Measurements from ENCODE around the gene TLCD2.
"Not testable (repeated sequence)": the region's sequence is repeated elsewhere in the genome, so short reads cannot be mapped to it uniquely, and the experiment has no call there.

TLCD2 gene

DNA sequence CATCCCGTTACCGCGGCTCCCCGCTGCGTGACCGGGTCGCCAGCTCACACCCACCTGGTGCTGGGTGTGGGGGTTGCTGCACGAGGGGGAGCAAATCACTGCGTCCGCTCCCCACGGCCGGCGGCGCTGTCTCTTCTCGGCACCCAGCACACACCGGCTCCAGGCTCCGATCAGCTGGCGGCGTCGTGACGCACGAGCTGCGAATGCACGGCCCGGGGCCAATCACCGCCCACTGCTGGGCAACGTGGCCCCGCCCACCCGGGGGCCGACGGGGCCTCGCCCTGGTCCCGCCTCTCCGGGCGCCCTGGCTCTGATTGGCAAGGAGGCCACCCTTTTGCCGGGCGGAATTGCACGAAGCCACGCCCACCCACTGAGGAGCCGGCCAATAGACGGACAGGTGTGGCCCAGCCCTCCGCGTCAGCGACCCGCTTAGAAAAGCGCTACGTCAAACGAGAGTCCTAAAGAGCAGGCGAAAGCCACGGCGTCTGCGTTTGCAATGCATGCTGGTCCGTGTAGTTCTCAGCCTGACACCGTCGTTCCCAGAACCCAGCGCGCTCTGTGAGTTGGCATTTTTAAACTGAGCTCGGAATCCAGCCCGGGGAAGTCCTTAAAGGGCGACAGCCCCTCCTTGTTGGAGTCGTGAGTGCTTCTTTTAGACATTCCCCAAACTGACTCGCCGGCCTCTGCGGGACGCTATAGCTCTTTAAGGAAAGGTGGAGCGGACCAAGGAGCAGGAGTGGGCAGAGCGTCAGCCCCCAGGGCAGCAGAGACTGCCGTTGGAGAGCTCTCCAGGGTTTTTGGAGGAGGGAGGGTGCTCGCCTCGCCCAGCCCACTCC is 6.1 kb upstream of the TLCD2 start:
- peak; percentile 99 to 100 for DNase-seq

GRCh38 chr17:1715803-1716075 is 5.6 kb upstream of the TLCD2 start:
- no peak for DNase-seq

- DNase-seq = peak in 1 of 2 donors; percentile 18
These were observed 5.0 kb upstream of the TLCD2 start for GRCh38 chr17:1714980-1715802.

DNA sequence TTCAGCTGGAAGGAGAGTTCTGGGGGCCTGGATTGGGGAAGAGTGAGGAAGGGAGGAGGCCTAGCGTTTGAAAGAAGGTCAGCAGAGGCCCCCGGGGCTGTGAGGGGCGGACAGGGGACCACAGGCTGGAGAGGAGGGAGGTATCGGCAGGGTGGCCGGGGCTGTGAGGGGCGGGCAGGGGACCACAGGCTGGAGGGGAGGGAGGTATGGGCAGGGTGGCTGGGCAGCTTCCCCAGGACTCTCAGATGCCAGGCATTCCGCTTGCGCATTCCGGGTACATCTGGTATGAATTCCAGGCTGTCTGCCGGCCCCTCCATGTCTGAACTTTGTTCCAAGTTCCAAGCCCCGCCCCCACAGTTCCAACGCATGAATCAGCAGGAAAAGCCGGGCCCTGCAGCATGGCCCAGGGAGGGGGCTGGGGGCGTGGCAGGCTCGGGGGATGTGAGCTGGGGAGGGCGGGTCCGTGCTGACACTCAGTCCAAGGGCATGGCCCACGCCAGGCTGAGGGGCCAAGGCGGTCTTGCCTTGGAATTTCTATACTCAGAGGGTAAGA is 4.3 kb upstream of the TLCD2 start:
- DNase-seq = peak; percentile 53 to 55

GRCh38 chr17:1713878-1714426 is 3.8 kb upstream of the TLCD2 start:
- no peak for DNase-seq

DNA sequence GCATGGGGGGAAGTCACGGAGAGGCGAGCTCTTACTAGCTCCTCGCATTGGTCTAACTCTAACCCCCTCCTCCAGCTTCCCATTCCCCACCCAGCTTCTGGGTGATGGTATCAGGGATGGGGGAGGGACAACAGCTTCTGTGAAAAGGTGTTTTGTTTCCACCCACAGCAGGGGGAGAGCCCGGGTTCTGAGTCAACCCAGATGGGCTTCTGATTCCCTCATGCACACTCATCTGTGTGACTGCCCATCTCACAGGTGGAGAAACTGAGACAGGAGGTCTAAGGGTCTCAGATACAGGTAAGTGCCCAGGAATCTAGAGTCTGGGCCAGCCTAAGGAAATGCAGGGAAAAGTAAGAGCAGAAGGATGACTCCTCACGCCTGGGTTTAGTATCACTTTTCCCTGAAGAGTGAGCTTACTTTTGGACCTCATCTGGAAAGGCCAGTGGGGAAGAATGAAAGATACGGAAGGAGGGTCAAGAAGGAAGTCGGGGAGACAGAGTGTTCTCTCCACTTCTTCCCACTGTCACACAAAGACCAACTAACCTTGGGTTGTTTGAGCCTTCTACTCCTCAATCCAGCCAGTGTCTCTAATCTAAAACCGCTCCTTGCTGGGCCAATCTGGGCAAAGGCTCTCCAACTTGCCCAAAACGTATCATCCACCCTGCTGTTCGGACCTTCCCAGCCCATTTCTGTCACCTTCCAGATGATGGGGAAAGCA is 3.1 kb upstream of the TLCD2 start:
- no peak for DNase-seq

GRCh38 chr17:1712271-1712670 is 2.1 kb upstream of the TLCD2 start:
- no peak for DNase-seq

DNA sequence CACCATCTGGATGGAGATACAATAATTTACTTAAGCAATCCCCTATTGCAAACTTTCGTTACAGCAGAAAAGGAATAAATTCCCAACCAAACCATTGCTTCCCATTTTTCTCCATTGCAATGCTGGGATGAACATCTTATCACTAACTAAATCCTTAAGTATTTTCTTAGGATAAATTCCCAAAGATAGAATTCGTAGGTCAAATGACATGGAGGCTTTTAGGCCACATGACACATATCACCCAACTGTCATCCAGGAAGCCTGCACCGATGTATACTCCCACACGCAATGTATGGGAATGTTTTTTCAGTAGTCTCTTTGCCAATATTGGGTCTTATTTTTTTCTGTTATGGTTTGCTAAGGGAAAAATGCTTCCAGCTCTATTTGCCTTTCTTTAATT is 1.6 kb upstream of the TLCD2 start:
- no peak for DNase-seq

- no peak for DNase-seq
These were observed 803 bp upstream of the TLCD2 start for GRCh38 chr17:1710807-1711553.

DNA sequence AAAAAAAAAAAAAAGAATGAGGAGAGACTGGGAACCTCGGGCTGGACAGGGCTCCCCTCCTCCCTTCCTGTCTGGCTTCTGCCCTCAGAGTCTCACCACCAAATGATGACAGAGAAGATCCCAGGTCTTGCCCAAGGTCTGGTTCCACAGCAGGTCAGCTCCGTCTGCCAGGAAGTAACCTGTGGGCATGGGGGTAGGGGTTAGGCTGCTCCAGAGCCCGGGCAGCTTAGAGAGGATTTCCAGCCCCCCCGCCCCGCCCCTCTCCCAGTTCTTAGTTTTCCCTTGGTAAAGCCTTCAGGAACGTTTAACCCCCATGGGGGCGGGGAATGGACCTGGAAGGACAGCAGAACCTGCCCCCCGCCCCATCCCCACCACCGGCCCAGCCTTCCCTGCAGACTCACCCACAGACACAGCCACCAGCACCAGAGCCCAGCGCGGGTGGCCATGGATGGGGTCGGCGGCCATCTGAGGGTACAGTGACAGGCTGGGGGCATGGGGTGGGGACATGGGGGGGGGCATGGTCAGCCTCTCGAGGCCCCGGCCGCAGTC is 700 bp downstream of the TLCD2 start:
- DNase-seq = no peak

- not testable (repeated sequence) for DNase-seq
These were observed 1.3 kb downstream of the TLCD2 start for GRCh38 chr17:1708791-1709346.

DNA sequence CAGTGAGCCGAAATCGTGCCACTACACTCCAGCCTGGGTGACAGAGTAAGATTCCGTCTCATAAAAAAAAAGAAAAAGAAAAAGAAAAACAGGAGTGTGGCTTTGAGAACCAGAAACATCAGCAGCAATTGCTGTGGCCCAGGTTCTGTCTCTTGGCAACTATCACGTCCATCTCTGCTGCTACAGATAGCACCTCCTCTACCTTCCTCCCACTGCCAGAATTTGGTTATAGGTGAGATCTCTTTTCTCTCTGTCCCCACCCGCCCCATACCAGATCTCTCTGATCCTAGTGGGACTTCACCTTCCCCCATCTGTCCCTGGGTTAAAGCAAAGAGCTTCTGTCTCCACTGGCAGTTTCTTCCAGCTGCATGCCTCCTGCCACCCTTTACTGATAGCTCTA is 3.1 kb downstream of the TLCD2 start:
- no peak for DNase-seq

DNA sequence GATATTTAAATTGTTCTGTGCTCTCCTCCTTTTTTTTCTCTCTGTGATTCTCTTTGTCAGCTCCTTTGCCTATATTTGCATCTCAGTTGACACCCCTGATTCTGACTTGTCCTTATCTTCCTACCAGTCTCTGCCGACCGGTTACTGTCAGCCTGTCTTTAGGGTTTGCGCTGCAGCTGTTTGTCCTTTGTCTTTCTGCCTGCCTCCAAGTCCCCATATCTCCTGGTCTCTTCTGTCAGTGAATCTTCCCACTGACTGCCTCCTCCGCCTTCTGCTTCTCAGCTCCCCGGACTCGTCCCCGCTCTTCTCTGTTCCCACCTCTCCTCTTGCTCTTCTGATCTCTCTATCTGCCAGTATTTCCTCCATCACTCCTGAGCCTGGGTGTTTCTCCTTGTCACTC is 5.2 kb downstream of the TLCD2 start:
- no peak for DNase-seq

DNA sequence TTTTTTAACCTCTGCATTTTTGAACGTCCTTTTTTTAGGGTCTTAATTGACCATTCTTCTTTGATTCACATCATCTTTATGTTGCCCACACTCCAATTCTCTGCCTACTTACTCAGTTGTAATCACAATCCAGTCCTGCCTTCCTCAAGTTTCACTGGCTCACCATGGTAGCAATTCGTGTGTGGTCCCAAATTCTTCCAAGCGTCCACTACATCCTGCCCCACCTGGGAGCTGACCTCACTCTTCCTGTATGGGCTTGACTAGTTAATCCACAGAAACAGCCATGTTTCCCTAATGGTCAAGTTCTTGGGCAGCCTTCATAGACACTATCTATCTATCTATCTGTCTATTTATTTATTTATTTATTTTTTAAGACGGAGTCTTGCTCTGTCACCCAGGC is 7.1 kb downstream of the TLCD2 start:
- DNase-seq = no peak

GRCh38 chr17:1699891-1700290 is 10.3 kb downstream of the TLCD2 start:
- DNase-seq = not testable (repeated sequence)

- DNase-seq = no peak
These were observed 12.5 kb downstream of the TLCD2 start for GRCh38 chr17:1697681-1698080.

GRCh38 chr17:1695365-1695764 is 14.8 kb downstream of the TLCD2 start:
- DNase-seq = no peak

GRCh38 chr17:1693339-1693738 is 16.8 kb downstream of the TLCD2 start:
- DNase-seq = no peak

DNA sequence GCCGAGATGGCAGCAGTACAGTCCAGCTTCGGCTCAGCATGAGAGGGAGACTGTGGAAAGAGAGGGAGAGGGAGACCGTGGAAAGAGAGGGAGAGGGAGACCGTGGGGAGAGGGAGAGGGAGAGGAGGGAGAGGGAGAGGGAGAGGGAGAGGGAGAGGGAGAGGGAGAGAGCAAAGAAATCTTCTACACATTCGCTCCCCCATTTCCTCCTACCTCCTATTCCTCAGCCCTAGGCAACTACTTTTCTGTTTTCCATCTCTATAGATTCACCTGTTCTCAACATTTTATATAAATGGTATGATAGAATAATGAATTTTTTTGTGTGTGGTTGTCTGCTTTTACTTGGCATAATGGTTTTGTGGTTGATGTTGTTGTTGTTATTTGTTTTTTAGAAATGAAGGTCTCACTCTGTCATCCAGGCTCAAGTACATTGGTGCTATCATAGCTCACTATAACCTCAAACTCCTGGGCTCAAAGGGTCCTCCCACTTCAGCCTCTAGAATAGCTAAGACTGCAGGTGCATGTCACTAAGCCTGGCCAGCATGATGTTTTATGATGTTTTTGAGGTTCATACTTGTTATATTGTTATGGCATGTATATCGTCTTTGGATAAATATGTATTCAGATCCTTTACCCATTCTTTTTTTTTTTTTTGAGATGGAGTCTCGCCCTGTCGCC is 19.5 kb downstream of the TLCD2 start:
- DNase-seq = no peak

DNA sequence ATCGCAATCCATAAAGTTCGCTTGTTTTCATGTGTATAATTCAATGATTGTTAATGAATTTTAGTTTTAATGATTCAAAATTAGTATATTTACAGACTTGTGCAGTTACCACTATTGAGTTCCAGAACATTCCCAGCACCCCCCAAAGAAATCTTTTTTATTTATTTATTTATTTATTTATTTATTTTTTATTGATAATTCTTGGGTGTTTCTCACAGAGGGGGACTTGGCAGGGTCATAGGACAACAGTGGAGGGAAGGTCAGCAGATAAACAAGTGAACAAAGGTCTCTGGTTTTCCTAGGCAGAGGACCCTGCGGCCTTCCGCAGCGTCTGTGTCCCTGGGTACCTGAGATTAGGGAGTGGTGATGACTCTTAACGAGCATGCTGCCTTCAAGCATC is 21.8 kb downstream of the TLCD2 start:
- DNase-seq = not testable (repeated sequence)

GRCh38 chr17:1686086-1686485 is 24.1 kb downstream of the TLCD2 start:
- no peak for DNase-seq
